ENCODE measurements around the gene TSC22D4. TPM values are rescaled to one million over a fixed set of nuclear protein-coding genes. Genes with fewer than 3 reads are reported as not detected.

Gene TSC22D4
- polyA plus RNA-seq, 2 of the 4 experiments (the other 2 are of a cell fraction) = 7.9 to 28.9 TPM

DNA sequence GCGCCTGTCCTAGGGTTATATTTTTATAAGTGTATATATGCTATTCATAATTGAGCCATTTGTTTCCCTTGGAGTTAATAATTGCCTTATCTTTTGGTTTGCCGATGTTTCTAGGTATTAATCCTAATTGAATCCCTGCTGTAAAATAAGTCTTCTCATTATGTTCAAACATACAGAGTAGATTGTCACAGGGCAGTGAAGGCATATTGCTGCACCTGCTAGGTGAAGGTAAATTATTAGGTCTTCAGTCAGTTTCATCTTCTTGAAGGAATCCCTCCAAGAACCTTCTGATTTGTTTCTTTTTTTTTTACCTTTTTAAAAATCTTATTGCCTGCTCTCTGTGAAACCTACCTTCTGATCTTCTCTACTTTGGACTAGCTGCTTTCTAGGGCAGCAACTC, 42.1 kb upstream of the TSC22D4 start:
- Histone ChIP-seq H3K4me2 (no peak overlapping the region), H3K9me3 (no peaks in the 10 kb centered on the region), H3K27ac (no peak overlapping the region), H3K4me3 (no peak overlapping the region), H3K4me1 (no peaks in the 10 kb centered on the region)
- WGBS (ENCODE audit: missing lambda C conversion rate) = 48% methylated on average over 2 of the region's 2 CpGs
- ATAC-seq (no peak), FAIRE-seq (no peak), DNase-seq (ENCODE audit: low read depth in 1 of 2, low spot score in 1 of 2) (no peak)
- ChIA-PET CTCF (interaction anchor here (0.7 to 1.7 kb wide), 5 partner anchors 24 to 132 kb away, joined by 3 to 9 read pairs (median 3); no protein-coding TSS in a partner anchor), POLR2A (no interaction called here)
- TF ChIP-seq HEYL (CRISPR knock-in tag; IDR thresholded peaks at IDR 0.05) (no peak), ATOH8 (CRISPR knock-in tag; IDR thresholded peaks at IDR 0.05; ENCODE audit: low read depth) (no peak), NPAS2 (CRISPR knock-in tag; IDR thresholded peaks at IDR 0.05; ENCODE audit: borderline replicate concordance) (no peak), FOSB (CRISPR knock-in tag; IDR thresholded peaks at IDR 0.05) (no peak), EHF (CRISPR knock-in tag; IDR thresholded peaks at IDR 0.05) (no peak), ZFP36 (IDR thresholded peaks at IDR 0.05; ENCODE audit: borderline replicate concordance, partially characterized antibody) (no peak), HOXB13 (CRISPR knock-in tag; IDR thresholded peaks at IDR 0.05; ENCODE audit: low read depth) (no peak)
- TF ChIP-seq, protein P1, sequence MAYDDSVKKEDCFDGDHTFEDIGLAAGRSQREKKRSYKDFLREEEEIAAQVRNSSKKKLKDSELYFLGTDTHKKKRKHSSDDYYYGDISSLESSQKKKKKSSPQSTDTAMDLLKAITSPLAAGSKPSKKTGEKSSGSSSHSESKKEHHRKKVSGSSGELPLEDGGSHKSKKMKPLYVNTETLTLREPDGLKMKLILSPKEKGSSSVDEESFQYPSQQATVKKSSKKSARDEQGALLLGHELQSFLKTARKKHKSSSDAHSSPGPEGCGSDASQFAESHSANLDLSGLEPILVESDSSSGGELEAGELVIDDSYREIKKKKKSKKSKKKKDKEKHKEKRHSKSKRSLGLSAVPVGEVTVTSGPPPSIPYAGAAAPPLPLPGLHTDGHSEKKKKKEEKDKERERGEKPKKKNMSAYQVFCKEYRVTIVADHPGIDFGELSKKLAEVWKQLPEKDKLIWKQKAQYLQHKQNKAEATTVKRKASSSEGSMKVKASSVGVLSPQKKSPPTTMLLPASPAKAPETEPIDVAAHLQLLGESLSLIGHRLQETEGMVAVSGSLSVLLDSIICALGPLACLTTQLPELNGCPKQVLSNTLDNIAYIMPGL (CRISPR knock-in tag; IDR thresholded peaks at IDR 0.05; ENCODE audit: borderline replicate concordance) = no peak

DNA sequence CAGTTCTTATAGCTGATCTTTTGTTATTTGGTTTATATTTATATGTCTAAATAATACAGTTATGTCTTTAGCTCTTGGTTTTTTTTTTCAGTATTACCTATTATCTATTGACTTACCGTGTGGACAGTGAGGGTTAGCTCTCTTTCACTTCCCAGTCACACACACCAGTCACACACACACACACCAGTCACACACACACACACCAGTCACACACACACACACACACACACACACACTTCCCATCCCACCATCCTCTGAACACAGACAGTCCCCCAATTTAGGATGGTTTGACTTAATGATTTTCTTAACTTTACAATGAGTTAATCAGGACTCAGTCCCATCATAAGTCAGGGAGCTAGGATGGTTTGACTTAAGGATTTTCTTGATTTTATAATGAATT, 41.1 kb upstream of the TSC22D4 start:
- H3K9me3 ChIP-seq = no peaks in the 10 kb centered on the region
- no peak overlapping the region for H3K4me2 ChIP-seq
- TF ChIP-seq PHF8 (IDR thresholded peaks at IDR 0.05; ENCODE audit: borderline replicate concordance, low read depth) = no peak
- TF ChIP-seq, protein P2, sequence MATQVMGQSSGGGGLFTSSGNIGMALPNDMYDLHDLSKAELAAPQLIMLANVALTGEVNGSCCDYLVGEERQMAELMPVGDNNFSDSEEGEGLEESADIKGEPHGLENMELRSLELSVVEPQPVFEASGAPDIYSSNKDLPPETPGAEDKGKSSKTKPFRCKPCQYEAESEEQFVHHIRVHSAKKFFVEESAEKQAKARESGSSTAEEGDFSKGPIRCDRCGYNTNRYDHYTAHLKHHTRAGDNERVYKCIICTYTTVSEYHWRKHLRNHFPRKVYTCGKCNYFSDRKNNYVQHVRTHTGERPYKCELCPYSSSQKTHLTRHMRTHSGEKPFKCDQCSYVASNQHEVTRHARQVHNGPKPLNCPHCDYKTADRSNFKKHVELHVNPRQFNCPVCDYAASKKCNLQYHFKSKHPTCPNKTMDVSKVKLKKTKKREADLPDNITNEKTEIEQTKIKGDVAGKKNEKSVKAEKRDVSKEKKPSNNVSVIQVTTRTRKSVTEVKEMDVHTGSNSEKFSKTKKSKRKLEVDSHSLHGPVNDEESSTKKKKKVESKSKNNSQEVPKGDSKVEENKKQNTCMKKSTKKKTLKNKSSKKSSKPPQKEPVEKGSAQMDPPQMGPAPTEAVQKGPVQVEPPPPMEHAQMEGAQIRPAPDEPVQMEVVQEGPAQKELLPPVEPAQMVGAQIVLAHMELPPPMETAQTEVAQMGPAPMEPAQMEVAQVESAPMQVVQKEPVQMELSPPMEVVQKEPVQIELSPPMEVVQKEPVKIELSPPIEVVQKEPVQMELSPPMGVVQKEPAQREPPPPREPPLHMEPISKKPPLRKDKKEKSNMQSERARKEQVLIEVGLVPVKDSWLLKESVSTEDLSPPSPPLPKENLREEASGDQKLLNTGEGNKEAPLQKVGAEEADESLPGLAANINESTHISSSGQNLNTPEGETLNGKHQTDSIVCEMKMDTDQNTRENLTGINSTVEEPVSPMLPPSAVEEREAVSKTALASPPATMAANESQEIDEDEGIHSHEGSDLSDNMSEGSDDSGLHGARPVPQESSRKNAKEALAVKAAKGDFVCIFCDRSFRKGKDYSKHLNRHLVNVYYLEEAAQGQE (IDR thresholded peaks at IDR 0.05) = no peak
- TF ChIP-seq SREBF2 (IDR thresholded peaks at IDR 0.05) = no peak
- TF ChIP-seq, protein P3, sequence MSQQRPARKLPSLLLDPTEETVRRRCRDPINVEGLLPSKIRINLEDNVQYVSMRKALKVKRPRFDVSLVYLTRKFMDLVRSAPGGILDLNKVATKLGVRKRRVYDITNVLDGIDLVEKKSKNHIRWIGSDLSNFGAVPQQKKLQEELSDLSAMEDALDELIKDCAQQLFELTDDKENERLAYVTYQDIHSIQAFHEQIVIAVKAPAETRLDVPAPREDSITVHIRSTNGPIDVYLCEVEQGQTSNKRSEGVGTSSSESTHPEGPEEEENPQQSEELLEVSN (IDR thresholded peaks at IDR 0.05; ENCODE audit: borderline replicate concordance, low read depth) = no peak
- no peak for TF ChIP-seq RARB (CRISPR knock-in tag; IDR thresholded peaks at IDR 0.05)
- no peak for TF ChIP-seq HDAC2 (IDR thresholded peaks at IDR 0.05)
- no peak for TF ChIP-seq ZNF302 (CRISPR knock-in tag; IDR thresholded peaks at IDR 0.05)
- TF ChIP-seq MAZ (IDR thresholded peaks at IDR 0.05; ENCODE audit: borderline replicate concordance, low read depth, low read length) = no peak
- TF ChIP-seq CHD2 (IDR thresholded peaks at IDR 0.05; ENCODE audit: low read length, partially characterized antibody) = no peak
- TF ChIP-seq RAD21 (conservative IDR thresholded peaks at IDR 0.05 in 1 of 2, IDR thresholded peaks at IDR 0.05 in 1 of 2) = no peak
- TF ChIP-seq, protein P4, sequence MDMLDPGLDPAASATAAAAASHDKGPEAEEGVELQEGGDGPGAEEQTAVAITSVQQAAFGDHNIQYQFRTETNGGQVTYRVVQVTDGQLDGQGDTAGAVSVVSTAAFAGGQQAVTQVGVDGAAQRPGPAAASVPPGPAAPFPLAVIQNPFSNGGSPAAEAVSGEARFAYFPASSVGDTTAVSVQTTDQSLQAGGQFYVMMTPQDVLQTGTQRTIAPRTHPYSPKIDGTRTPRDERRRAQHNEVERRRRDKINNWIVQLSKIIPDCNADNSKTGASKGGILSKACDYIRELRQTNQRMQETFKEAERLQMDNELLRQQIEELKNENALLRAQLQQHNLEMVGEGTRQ (IDR thresholded peaks at IDR 0.05) = no peak
- no peak for TF ChIP-seq NPAS2 (CRISPR knock-in tag; IDR thresholded peaks at IDR 0.05; ENCODE audit: borderline replicate concordance)
- TF ChIP-seq, protein P1 (CRISPR knock-in tag; IDR thresholded peaks at IDR 0.05; ENCODE audit: borderline replicate concordance) = no peak
- TF ChIP-seq RFX5 (IDR thresholded peaks at IDR 0.05) = no peak
- TF ChIP-seq ZC3H11A (IDR thresholded peaks at IDR 0.05) = no peak
- no peak for TF ChIP-seq EHF (CRISPR knock-in tag; IDR thresholded peaks at IDR 0.05)
- TF ChIP-seq FOXS1 (CRISPR knock-in tag; IDR thresholded peaks at IDR 0.05) = no peak
- no peak for TF ChIP-seq HOXB5 (CRISPR knock-in tag; IDR thresholded peaks at IDR 0.05)
- no peak for TF ChIP-seq KDM1A (IDR thresholded peaks at IDR 0.05; ENCODE audit: low read depth)
- TF ChIP-seq CEBPB (IDR thresholded peaks at IDR 0.05) = no peak
- H3K27ac ChIP-seq = no peak overlapping the region
- CTCF ChIA-PET = interaction anchor here (0.6 to 1.5 kb wide), 5 partner anchors 12 to 228 kb away, joined by 3 to 5 read pairs (median 4); no protein-coding TSS in a partner anchor
- POLR2A ChIA-PET = interaction anchor here (0.6 to 0.7 kb wide), 2 partner anchors 18 to 19 kb away, joined by 3 to 5 read pairs; partner anchors contain the start of gene AGFG2
- peaks cover 3% of the 10 kb centered on the region for H3K4me1 ChIP-seq
- FAIRE-seq = no peak
- 10% methylated on average over 1 of the region's 1 CpG for WGBS (ENCODE audit: missing lambda C conversion rate)
- no peak for DNase-seq (ENCODE audit: low read depth in 1 of 2, low spot score in 1 of 2)
- ATAC-seq = no peak
- H3K4me3 ChIP-seq = no peak overlapping the region

Data from A549 (cell line).